ENCODE data around the gene ARHGAP31. TPM values are rescaled to one million over a fixed set of nuclear protein-coding genes. Genes with fewer than 3 reads are reported as not detected.

ARHGAP31 gene
- total and polyA plus RNA-seq, 8 donors, result 1.2 to 275 (median 4.3) TPM

DNA sequence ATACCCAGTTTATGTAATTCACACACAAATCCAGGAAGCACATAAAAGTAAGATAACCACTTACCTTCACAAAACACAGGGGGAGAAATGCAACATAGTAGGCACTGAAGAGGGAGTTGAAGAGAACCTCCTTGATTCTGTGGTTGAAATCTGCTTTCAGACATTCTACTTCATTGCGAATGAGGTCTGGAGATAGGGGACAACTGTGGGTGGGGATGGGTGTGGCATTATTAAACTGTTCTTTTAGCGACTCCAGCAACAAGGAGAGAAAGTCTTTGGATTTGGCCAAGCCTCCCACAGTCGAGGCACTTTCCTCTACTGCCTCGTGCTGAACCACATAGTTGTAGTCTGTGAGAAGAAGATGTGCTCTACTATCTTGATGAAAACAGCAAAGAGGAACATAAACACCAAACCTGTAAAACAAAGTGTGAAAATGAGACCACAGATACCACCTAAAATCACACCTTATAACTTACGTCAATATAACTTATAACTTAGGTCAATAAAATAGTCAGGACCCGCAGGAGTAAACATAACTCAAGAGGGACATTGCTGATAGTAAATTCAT, 143.6 kb downstream of the ARHGAP31 start:
- 81 to 88% (median 87%) methylated on average over 6 of the region's 6 CpGs for WGBS, 5 donors
- Histone ChIP-seq H3K4me1 (no peaks in the 10 kb centered on the region), H3K36me3 (peaks cover 60 to 95% (median 92%) of the 10 kb centered on the region in 4 donors), H3K9me3 (no peaks in the 10 kb centered on the region), H3K4me3 (no peak overlapping the region), H3K27ac (no peak overlapping the region), H3K27me3 (no peaks in the 10 kb centered on the region)
- TF ChIP-seq POLR2AphosphoS5 (IDR thresholded peaks at IDR 0.05), result no peak
- TF ChIP-seq, protein P1, sequence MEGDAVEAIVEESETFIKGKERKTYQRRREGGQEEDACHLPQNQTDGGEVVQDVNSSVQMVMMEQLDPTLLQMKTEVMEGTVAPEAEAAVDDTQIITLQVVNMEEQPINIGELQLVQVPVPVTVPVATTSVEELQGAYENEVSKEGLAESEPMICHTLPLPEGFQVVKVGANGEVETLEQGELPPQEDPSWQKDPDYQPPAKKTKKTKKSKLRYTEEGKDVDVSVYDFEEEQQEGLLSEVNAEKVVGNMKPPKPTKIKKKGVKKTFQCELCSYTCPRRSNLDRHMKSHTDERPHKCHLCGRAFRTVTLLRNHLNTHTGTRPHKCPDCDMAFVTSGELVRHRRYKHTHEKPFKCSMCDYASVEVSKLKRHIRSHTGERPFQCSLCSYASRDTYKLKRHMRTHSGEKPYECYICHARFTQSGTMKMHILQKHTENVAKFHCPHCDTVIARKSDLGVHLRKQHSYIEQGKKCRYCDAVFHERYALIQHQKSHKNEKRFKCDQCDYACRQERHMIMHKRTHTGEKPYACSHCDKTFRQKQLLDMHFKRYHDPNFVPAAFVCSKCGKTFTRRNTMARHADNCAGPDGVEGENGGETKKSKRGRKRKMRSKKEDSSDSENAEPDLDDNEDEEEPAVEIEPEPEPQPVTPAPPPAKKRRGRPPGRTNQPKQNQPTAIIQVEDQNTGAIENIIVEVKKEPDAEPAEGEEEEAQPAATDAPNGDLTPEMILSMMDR (IDR thresholded peaks at IDR 0.05), result no peak
- TF ChIP-seq POLR2A (IDR thresholded peaks at IDR 0.05), result no peak
- no peak for TF ChIP-seq EP300 (IDR thresholded peaks at IDR 0.05)
- intact Hi-C loops (cut with DNase I; ENCODE audit: low total_unique reads), result no loop called here
- DNase-seq, result no peak

DNA sequence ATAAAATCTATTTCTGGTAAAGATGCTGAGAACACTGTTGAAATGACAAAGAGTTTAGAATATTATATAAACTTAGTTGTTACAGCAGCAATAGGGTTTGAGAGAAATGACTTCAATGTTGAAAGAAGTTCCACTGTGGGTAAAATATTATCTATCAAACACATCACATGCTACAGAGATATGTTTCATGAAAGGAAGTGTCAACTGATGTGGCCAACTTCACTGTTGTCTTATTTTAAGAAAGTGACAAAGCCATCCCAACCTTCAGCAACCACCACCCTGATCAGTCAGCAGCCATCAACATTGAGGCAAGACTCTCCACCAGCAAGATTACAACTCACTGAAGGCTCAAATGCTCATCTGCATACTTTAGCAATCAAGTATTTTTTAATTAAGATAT, 149.0 kb downstream of the ARHGAP31 start:
- Histone ChIP-seq H3K27ac (no peak overlapping the region), H3K4me1 (no peaks in the 10 kb centered on the region), H3K36me3 (peaks cover 32 to 94% (median 91%) of the 10 kb centered on the region in 4 donors), H3K27me3 (no peaks in the 10 kb centered on the region), H3K9me3 (no peaks in the 10 kb centered on the region), H3K4me3 (no peak overlapping the region)
- intact Hi-C loops (cut with DNase I; ENCODE audit: low total_unique reads), result no loop called here
- no peak for DNase-seq
- TF ChIP-seq POLR2A (IDR thresholded peaks at IDR 0.05), result no peak
- TF ChIP-seq EP300 (IDR thresholded peaks at IDR 0.05), result no peak

DNA sequence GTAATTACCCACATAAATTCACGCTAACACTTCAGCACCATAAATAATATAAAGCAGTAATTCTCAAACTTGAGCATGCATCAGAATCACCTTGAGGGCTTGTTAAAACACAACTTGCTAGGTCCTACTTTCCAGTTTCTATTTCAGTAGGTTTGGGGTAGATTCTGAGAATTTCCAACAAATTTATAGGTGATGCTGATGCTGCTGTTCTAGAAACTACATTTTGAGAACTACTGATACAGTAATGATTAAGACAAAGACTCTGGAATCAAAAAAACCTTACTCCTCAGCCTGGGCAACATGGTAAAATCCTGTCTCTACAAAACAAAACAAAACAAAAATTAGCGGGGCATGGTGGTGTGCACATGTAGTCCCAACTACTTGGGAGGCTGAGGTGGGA, 150.4 kb downstream of the ARHGAP31 start:
- TF ChIP-seq, protein P1 (IDR thresholded peaks at IDR 0.05), result no peak
- Histone ChIP-seq H3K36me3 (peaks cover 44 to 96% (median 95%) of the 10 kb centered on the region in 4 donors), H3K4me1 (no peaks in the 10 kb centered on the region), H3K27ac (no peak overlapping the region), H3K9me3 (no peaks in the 10 kb centered on the region), H3K4me3 (no peak overlapping the region), H3K27me3 (no peaks in the 10 kb centered on the region)
- intact Hi-C loops (cut with DNase I; ENCODE audit: low total_unique reads), result no loop called here
- DNase-seq, result no peak
- WGBS, 5 donors, result 96 to 100% (median 97%) methylated on average over 2 of the region's 2 CpGs

DNA sequence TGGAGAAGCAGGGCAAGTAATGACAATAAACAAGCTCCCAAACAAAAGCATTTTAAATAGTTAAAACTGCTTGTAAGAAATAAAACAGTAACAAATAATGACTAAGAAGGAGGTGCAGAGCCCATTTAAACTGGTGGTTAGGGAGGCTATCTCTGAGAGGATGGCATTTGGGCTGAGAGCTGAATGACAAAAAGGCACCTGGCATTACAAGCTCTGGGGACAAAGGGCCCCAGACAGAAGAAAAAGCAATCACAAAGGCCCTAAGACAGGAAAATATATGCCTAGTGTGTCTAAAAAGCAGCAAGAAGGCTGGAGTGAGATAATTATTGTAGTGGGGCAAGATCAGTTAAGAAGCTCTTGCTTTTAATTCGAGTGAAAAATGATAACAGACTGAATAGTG, 159.6 kb downstream of the ARHGAP31 start:
- H3K27me3 ChIP-seq, result no peaks in the 10 kb centered on the region
- H3K4me3 ChIP-seq, result no peak overlapping the region
- TF ChIP-seq, protein P1 (IDR thresholded peaks at IDR 0.05), result no peak
- no peak for TF ChIP-seq POLR2A (IDR thresholded peaks at IDR 0.05)
- no peak for TF ChIP-seq POLR2AphosphoS5 (IDR thresholded peaks at IDR 0.05)
- no peak for TF ChIP-seq EP300 (IDR thresholded peaks at IDR 0.05)
- no peaks in the 10 kb centered on the region for H3K9me3 ChIP-seq
- peaks cover 39 to 100% (median 100%) of the 10 kb centered on the region in 4 donors for H3K36me3 ChIP-seq
- DNase-seq, result no peak
- H3K27ac ChIP-seq, result no peak overlapping the region
- intact Hi-C loops (cut with DNase I; ENCODE audit: low total_unique reads), result no loop called here
- peaks cover 0 to 27% (median 17%) of the 10 kb centered on the region in 4 donors for H3K4me1 ChIP-seq
- 61 to 77% (median 66%) methylated on average over 1 of the region's 1 CpG for WGBS, 5 donors

DNA sequence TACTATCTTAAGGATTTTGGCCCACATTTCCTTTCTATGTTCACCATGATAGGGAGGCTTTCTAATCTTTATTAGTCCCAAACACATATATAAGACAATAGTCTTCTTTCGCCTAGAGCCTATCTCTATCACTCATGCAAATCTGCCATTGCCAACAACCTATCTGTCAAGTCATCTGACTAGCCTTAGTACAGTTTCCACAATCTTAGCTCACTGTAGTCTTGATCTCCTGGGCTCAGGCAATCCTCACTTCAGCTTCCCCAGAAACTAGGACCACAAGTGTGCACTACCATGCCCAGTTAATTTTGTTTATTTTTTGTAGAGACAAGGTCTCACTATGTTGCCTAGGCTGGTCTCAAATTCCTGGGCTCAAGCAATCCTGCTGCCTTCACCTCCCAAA, 162.3 kb downstream of the ARHGAP31 start:
- Histone ChIP-seq H3K36me3 (peaks cover 35 to 100% (median 99%) of the 10 kb centered on the region in 4 donors), H3K27ac (peak overlapping the region in 2 of 5 donors; percentile 8 to 36)
- 71 to 97% (median 83%) methylated on average over 1 of the region's 1 CpG for WGBS, 5 donors

More for the DNA sequence above, 162.3 kb downstream of the ARHGAP31 start:
- H3K27me3 ChIP-seq, result no peaks in the 10 kb centered on the region
- no peak for TF ChIP-seq EP300 (IDR thresholded peaks at IDR 0.05)
- TF ChIP-seq, protein P1 (IDR thresholded peaks at IDR 0.05), result no peak
- TF ChIP-seq POLR2AphosphoS5 (IDR thresholded peaks at IDR 0.05), result no peak
- no peak for TF ChIP-seq POLR2A (IDR thresholded peaks at IDR 0.05)
- intact Hi-C loops (cut with DNase I; ENCODE audit: low total_unique reads), result no loop called here
- H3K4me1 ChIP-seq, result peaks cover 0 to 53% (median 36%) of the 10 kb centered on the region in 4 donors
- no peak for DNase-seq
- H3K4me3 ChIP-seq, result no peak overlapping the region
- no peaks in the 10 kb centered on the region for H3K9me3 ChIP-seq

Data from stomach (tissue), 9 donors.